ENCODE data around the gene TEFM. TPM values are rescaled to one million over a fixed set of nuclear protein-coding genes. Genes with fewer than 3 reads are reported as not detected.

The TEFM gene
- total RNA-seq, 2 donors from 2014 or later = 15.1 to 15.8 TPM

Other genes with a start within 250 kb of the TEFM start
- gene CRLF3, start 81.5 kb downstream of the TEFM start, total RNA-seq = 10 to 100 TPM in 1 of 2 donors, 1 to 10 TPM in 1; 8.1 to 10.1 TPM
- gene ATAD5, start 74.3 kb downstream of the TEFM start, total RNA-seq = 1 to 10 TPM; 1.4 to 1.5 TPM
- 10 to 100 TPM; 18.8 to 28.1 TPM for gene ADAP2, start 15.7 kb upstream of the TEFM start, total RNA-seq
- 10 to 100 TPM; 16.7 to 23.6 TPM for gene RNF135, start 64.8 kb upstream of the TEFM start, total RNA-seq
- gene NF1, start 188.7 kb upstream of the TEFM start, total RNA-seq = 10 to 100 TPM; 47.7 to 70.1 TPM

All from posterior vena cava (tissue), 2 donors.